Hematopoietic multipotent progenitor cell treated with erythropoietin and hydrocortisone succinate and interleukin-3 and kit ligand, for 6 days (in vitro differentiated cells): Measurements from ENCODE around the gene RGP1.

Experiments used
- DNase-seq: peaks from one replicate; pipeline ENCODE4 v3.0.0-alpha.2; 2015

The RGP1 gene

GRCh38 chr9:35776018-35776417 is 26.9 kb downstream of the RGP1 start:
- DNase-seq: no peak

- DNase-seq: no peak
Observed at GRCh38 chr9:35778496-35778895, 29.4 kb downstream of the RGP1 start.

GRCh38 chr9:35781066-35781465 is 32.0 kb downstream of the RGP1 start:
- DNase-seq: no peak

- DNase-seq: no peak
Observed at GRCh38 chr9:35783418-35783817, 34.3 kb downstream of the RGP1 start.

GRCh38 chr9:35789541-35789940 is 40.5 kb downstream of the RGP1 start:
- DNase-seq: peak; percentile 42

GRCh38 chr9:35790025-35790384 is 40.9 kb downstream of the RGP1 start:
- DNase-seq: no peak

GRCh38 chr9:35790385-35791296 is 41.6 kb downstream of the RGP1 start:
- DNase-seq: peak; percentile 89

GRCh38 chr9:35791297-35791921 is 42.3 kb downstream of the RGP1 start, which contains the start of gene NPR2:
Gene NPR2, plus strand, starts transcription at chr9:35791591. Its CDS starts 818 bp downstream, at chr9:35792409.
- DNase-seq: no peak

GRCh38 chr9:35792024-35792813 is 43.1 kb downstream of the RGP1 start:
- no peak for DNase-seq

- no peak for DNase-seq
Observed at GRCh38 chr9:35792826-35793225, 43.7 kb downstream of the RGP1 start.

- DNase-seq: no peak
Observed at GRCh38 chr9:35793461-35793860, 44.4 kb downstream of the RGP1 start.

GRCh38 chr9:35795695-35796094 is 46.6 kb downstream of the RGP1 start:
- no peak for DNase-seq

GRCh38 chr9:35797311-35798109 is 48.4 kb downstream of the RGP1 start:
- no peak for DNase-seq

GRCh38 chr9:35798658-35799374 is 49.7 kb downstream of the RGP1 start:
- DNase-seq: no peak

GRCh38 chr9:35800530-35800929 is 51.4 kb downstream of the RGP1 start:
- no peak for DNase-seq

- DNase-seq: no peak
Observed at GRCh38 chr9:35801328-35802128, 52.4 kb downstream of the RGP1 start.

- DNase-seq: no peak
Observed at GRCh38 chr9:35806101-35806500, 57.0 kb downstream of the RGP1 start.
